ENCODE results near the gene CKS1B. TPM values are rescaled to one million over a fixed set of nuclear protein-coding genes. Genes with fewer than 3 reads are reported as not detected.
A peak's percentile ranks its signal among the peaks of the same experiment; 100 is the strongest.

CKS1B gene
- total and polyA plus RNA-seq, 9 of the 15 experiments (the other 6 are each of a cell fraction or from before 2014, with no cell fraction given): 215 to 1,103 (median 460) TPM

GRCh38 chr1:155017946-155018316 is 43.5 kb downstream of the CKS1B start:
- no peak overlapping the region for H2AFZ ChIP-seq (ENCODE audit: low read depth, low read length)
- H3K79me2 ChIP-seq (ENCODE audit: control insufficient read depth, insufficient read depth, low read length): peaks cover 9% of the 10 kb centered on the region; the same call in 2 of the 3 replicates
- ATAC-seq (peak; percentile 2), DNase-seq (ENCODE audit: extremely low read depth in 1 of 4, low spot score in 3 of 4) (peak in 2 of 4 experiments; percentile 41 to 43), FAIRE-seq (no peak)
- no peak overlapping the region for H3K4me3 ChIP-seq
- no peaks in the 10 kb centered on the region for H4K20me1 ChIP-seq (replicated peaks; ENCODE audit: control insufficient read depth, insufficient read depth, low read length)
- 74% methylated on average over 5 of the region's 6 CpGs for WGBS (ENCODE audit: insufficient coverage, low coverage, missing lambda C conversion rate)
- intact Hi-C loops (cut with micrococcal nuclease) (loop anchor here (1.0 to 2.0 kb wide), 2 partner anchors 16 to 57 kb away; partner anchors contain the start of genes PYGO2 and ZBTB7B), in situ Hi-C loops (cut with MboI) (no loop called here)
- no peaks in the 10 kb centered on the region for H3K9me1 ChIP-seq (ENCODE audit: control insufficient read depth, insufficient read depth, low read length)
- POLR2A ChIA-PET: interaction anchor here (0.5 to 2.3 kb wide), 14 partner anchors 10 to 62 kb away, joined by 3 to 15 read pairs (median 4); partner anchors contain the start of genes DCST1, DCST2, LENEP and PBXIP1
- TF ChIP-seq ADNP (tag; IDR thresholded peaks at IDR 0.05) (no peak), NEUROD1 (IDR thresholded peaks at IDR 0.05; ENCODE audit: borderline replicate concordance, low read depth, low read length, partially characterized antibody) (no peak), ZNF263 (CRISPR knock-in tag; IDR thresholded peaks at IDR 0.05; ENCODE audit: borderline replicate concordance) (no peak), GABPA (tag; conservative IDR thresholded peaks at IDR 0.05; ENCODE audit: low read depth) (0 out of 2 replicates have a peak, but pooled peaks have one; percentile 12), CEBPG (CRISPR knock-in tag; IDR thresholded peaks at IDR 0.05) (no peak), CEBPG (tag; conservative IDR thresholded peaks at IDR 0.05 in 1 of 2, IDR thresholded peaks at IDR 0.05 in 1 of 2) (peak; percentile 29 to 36; a peak in 1 of 4 replicates), POLR2A (conservative IDR thresholded peaks at IDR 0.05) (0 out of 2 replicates have a peak, but pooled peaks have one; percentile 7), BDP1 (IDR thresholded peaks at IDR 0.05; ENCODE audit: insufficient read depth, insufficient read length) (no peak)
- TF ChIP-seq, protein P1, sequence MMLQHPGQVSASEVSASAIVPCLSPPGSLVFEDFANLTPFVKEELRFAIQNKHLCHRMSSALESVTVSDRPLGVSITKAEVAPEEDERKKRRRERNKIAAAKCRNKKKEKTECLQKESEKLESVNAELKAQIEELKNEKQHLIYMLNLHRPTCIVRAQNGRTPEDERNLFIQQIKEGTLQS (IDR thresholded peaks at IDR 0.05): peak; percentile 71
- TF ChIP-seq, protein P1 (CRISPR knock-in tag; conservative IDR thresholded peaks at IDR 0.05): no peak
- H3K4me2 ChIP-seq (ENCODE audit: insufficient read depth, low read length): peak overlapping the region; percentile 53
- H3K36me3 ChIP-seq (ENCODE audit: control insufficient read depth, insufficient read depth, low read length): peaks cover 43% of the 10 kb centered on the region; the same call in 2 of the 3 replicates
- BruUV-seq (replicated peaks): no TSS peak
- H3K9ac ChIP-seq (ENCODE audit: insufficient read depth in 1 of 2, low read depth in 2 of 2, low read length in 2 of 2): peak overlapping the region; percentile 61 to 87; a peak in 3 of 4 replicates
- H3K27me3 ChIP-seq (ENCODE audit: control insufficient read depth in 2 of 2, insufficient read depth in 2 of 2, low read length in 2 of 2): no peaks in the 10 kb centered on the region
- no peaks in the 10 kb centered on the region for H3K9me3 ChIP-seq (replicated peaks; ENCODE audit: control insufficient read depth, insufficient read depth, low read depth, low read length)
- H3K27ac ChIP-seq (ENCODE audit: extremely low read depth, low read depth, low read length): peak overlapping the region; percentile 81; the same call in 2 of the 3 replicates
- CTCF ChIA-PET (ENCODE audit: low intra/inter-chr PET ratio): interaction anchor here (1.1 to 2.8 kb wide), 7 partner anchors 17 to 460 kb away, joined by 3 to 28 read pairs (median 6); partner anchors contain the start of genes CKS1B, PBXIP1, PYGO2 and UBE2Q1
- H3K4me1 ChIP-seq (replicated peaks in 1 of 2; ENCODE audit: control insufficient read depth in 2 of 2, insufficient read depth in 2 of 2, low read length in 2 of 2): peaks cover 27 to 54% of the 10 kb centered on the region in 2 experiments
